ENCODE measurements around the gene SLC12A6.

SLC12A6 gene

DNA sequence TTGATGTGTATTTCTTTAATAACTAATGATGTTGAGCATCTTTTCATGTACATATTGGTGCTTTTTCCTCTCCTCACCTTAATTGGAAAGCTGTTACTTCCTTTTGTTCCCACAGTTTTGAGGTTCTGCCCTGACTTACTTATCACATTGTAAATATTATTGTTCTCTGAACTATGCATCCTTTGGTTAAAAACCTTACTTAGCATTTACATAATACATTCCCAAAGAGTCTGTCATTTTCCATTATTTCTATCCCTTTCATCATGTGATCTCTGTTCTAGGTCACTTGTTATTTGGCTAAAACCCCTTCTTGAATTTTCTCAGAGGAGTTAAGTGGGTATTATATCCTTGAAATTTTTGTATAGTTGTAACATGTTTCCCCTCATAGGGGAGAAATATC lies 33.0 kb downstream of the SLC12A6 start:
- no peak for DNase-seq
- no peaks in the 10 kb centered on the region for H3K36me3 ChIP-seq (ENCODE audit: control insufficient read depth, insufficient read depth, low read length)
- H4K5ac ChIP-seq (ENCODE audit: low read length): no peak overlapping the region
- no peak overlapping the region for H3K27ac ChIP-seq (ENCODE audit: low read depth, low read length)
- no peak overlapping the region for H3K18ac ChIP-seq (ENCODE audit: low read length)
- H2AK5ac ChIP-seq (ENCODE audit: low read length): no peak overlapping the region
- no peak overlapping the region for H2BK120ac ChIP-seq (ENCODE audit: low read depth, low read length)
- no peak overlapping the region for H3K9ac ChIP-seq (ENCODE audit: low read length)
- no peak overlapping the region for H3K4me2 ChIP-seq (ENCODE audit: low read length)
- H2BK15ac ChIP-seq (replicated peaks; ENCODE audit: low read depth): no peak overlapping the region
- H4K8ac ChIP-seq (ENCODE audit: low read depth, low read length): no peak overlapping the region
- no peaks in the 10 kb centered on the region for H3K27me3 ChIP-seq (ENCODE audit: insufficient read depth, low read length, poor library complexity)
- H3K79me2 ChIP-seq (ENCODE audit: control insufficient read depth, insufficient read depth, low read length): no peaks in the 10 kb centered on the region
- H2BK5ac ChIP-seq (ENCODE audit: low read length): no peak overlapping the region
- H3K4ac ChIP-seq (ENCODE audit: low read depth, low read length): no peak overlapping the region
- no peak overlapping the region for H3K4me3 ChIP-seq (ENCODE audit: low read length)
- H3K23ac ChIP-seq (ENCODE audit: low read length): no peak overlapping the region
- H3K4me1 ChIP-seq (ENCODE audit: control insufficient read depth, low read depth, low read length): no peaks in the 10 kb centered on the region
- no peaks in the 10 kb centered on the region for H3K79me1 ChIP-seq (ENCODE audit: low read length)
- no peak overlapping the region for H3K56ac ChIP-seq (ENCODE audit: low read length)

DNA sequence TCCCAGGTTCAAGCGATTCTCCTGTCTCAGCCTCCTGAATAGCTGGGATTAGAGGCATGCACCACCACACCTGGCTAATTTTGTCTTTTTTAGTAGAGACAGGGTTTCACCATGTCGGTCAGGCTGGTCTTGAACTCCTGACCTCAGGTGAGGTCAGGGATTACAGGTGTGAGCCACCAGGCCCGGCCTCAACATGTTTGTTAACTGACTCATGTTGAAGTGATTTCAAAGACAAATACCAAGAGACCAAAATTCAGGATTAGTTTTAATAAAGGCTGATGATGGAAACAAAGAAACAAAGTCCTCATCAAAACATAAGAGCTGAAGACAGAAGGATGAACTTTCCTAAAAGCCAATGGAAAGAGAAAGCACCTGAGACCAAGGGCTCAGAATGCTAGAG lies 36.5 kb downstream of the SLC12A6 start:
- no CpG with 5 or more reads among the region's 3 CpGs for WGBS (ENCODE audit: extremely low coverage, insufficient coverage, low lambda C conversion rate)
- Histone ChIP-seq H3K4me1 (ENCODE audit: control insufficient read depth, low read depth, low read length) (no peaks in the 10 kb centered on the region), H2BK15ac (replicated peaks; ENCODE audit: low read depth) (no peak overlapping the region), H3K4me2 (ENCODE audit: low read length) (no peak overlapping the region), H3K9ac (ENCODE audit: low read length) (no peak overlapping the region), H2AK5ac (ENCODE audit: low read length) (no peak overlapping the region), H3K27ac (ENCODE audit: low read depth, low read length) (no peak overlapping the region), H3K4me3 (ENCODE audit: low read length) (no peak overlapping the region), H3K23ac (ENCODE audit: low read length) (no peak overlapping the region), H4K8ac (ENCODE audit: low read depth, low read length) (no peak overlapping the region), H2BK5ac (ENCODE audit: low read length) (no peak overlapping the region), H3K18ac (ENCODE audit: low read length) (no peak overlapping the region), H3K27me3 (ENCODE audit: insufficient read depth, low read length, poor library complexity) (no peaks in the 10 kb centered on the region), H3K79me1 (ENCODE audit: low read length) (no peaks in the 10 kb centered on the region), H3K4ac (ENCODE audit: low read depth, low read length) (no peak overlapping the region), H3K56ac (ENCODE audit: low read length) (no peak overlapping the region), H3K79me2 (ENCODE audit: control insufficient read depth, insufficient read depth, low read length) (no peaks in the 10 kb centered on the region), H4K5ac (ENCODE audit: low read length) (no peak overlapping the region), H3K36me3 (ENCODE audit: control insufficient read depth, insufficient read depth, low read length) (no peaks in the 10 kb centered on the region), H2BK120ac (ENCODE audit: low read depth, low read length) (no peak overlapping the region)
- DNase-seq: no peak

- no CpG with 5 or more reads among the region's 1 CpG for WGBS (ENCODE audit: extremely low coverage, insufficient coverage, low lambda C conversion rate)
- Histone ChIP-seq H3K4ac (ENCODE audit: low read depth, low read length) (no peak overlapping the region), H3K79me1 (ENCODE audit: low read length) (no peaks in the 10 kb centered on the region), H3K27me3 (ENCODE audit: insufficient read depth, low read length, poor library complexity) (no peaks in the 10 kb centered on the region), H2BK15ac (replicated peaks; ENCODE audit: low read depth) (no peak overlapping the region), H2BK5ac (ENCODE audit: low read length) (no peak overlapping the region), H4K8ac (ENCODE audit: low read depth, low read length) (no peak overlapping the region), H3K18ac (ENCODE audit: low read length) (no peak overlapping the region), H3K4me3 (ENCODE audit: low read length) (no peak overlapping the region), H3K4me2 (ENCODE audit: low read length) (no peak overlapping the region), H3K23ac (ENCODE audit: low read length) (no peak overlapping the region), H3K36me3 (ENCODE audit: control insufficient read depth, insufficient read depth, low read length) (no peaks in the 10 kb centered on the region), H4K5ac (ENCODE audit: low read length) (no peak overlapping the region), H2AK5ac (ENCODE audit: low read length) (no peak overlapping the region), H3K9ac (ENCODE audit: low read length) (no peak overlapping the region), H3K27ac (ENCODE audit: low read depth, low read length) (no peak overlapping the region), H2BK120ac (ENCODE audit: low read depth, low read length) (no peak overlapping the region), H3K4me1 (ENCODE audit: control insufficient read depth, low read depth, low read length) (no peaks in the 10 kb centered on the region), H3K79me2 (ENCODE audit: control insufficient read depth, insufficient read depth, low read length) (no peaks in the 10 kb centered on the region), H3K56ac (ENCODE audit: low read length) (no peak overlapping the region)
- DNase-seq: no peak
Observed at GRCh38 chr15:34297059-34297458, 40.5 kb downstream of the SLC12A6 start.

DNA sequence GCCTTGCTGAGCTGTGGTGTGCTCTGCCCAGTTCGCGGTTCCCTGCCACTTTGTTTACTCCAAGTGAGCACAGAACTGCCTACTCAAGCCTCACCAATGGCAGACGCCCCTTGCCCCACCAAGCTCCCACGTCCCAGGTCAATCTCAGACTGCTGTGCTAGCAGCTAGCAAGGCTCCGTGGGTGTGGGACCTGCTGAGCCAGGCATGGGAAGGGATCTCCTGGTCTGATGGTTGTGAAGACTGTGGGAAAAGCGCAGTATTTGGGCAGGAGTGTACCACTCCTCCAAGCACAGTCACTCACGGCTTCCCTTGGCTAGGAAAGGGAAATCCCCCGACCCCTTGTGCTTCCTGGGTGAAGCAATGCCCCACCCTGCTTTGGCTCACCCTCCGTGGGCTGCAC lies 45.0 kb downstream of the SLC12A6 start:
- H2BK5ac ChIP-seq (ENCODE audit: low read length): no peak overlapping the region
- WGBS (ENCODE audit: extremely low coverage, insufficient coverage, low lambda C conversion rate): no CpG with 5 or more reads among the region's 9 CpGs

DNA sequence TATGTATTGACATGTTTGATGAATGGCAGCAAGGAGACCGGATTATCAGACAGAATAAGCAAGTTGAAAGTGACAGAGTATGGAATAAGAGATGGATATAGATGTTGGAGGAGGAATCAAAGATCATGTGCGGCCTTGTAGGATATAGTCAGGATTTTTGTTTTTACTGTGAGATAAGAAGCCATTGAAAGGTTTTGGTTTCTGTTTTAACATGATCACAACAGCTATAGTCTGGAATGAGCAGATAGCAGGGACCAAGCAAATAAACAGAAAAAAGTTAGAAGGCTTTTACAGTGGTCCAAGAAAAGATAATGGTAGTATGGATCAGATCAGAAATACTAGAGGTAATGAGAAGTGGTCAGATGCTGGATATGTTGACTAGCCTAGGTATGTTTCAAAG lies 52.6 kb downstream of the SLC12A6 start:
- no peaks in the 10 kb centered on the region for H3K27me3 ChIP-seq (ENCODE audit: insufficient read depth, low read length, poor library complexity)
- H3K4me2 ChIP-seq (ENCODE audit: low read length): no peak overlapping the region
- no peak overlapping the region for H3K4ac ChIP-seq (ENCODE audit: low read depth, low read length)
- no peak overlapping the region for H3K56ac ChIP-seq (ENCODE audit: low read length)
- no peak overlapping the region for H4K5ac ChIP-seq (ENCODE audit: low read length)
- no peak overlapping the region for H2BK5ac ChIP-seq (ENCODE audit: low read length)
- DNase-seq: no peak
- H3K79me1 ChIP-seq (ENCODE audit: low read length): no peaks in the 10 kb centered on the region
- H3K79me2 ChIP-seq (ENCODE audit: control insufficient read depth, insufficient read depth, low read length): no peaks in the 10 kb centered on the region
- H3K18ac ChIP-seq (ENCODE audit: low read length): no peak overlapping the region
- H2AK5ac ChIP-seq (ENCODE audit: low read length): no peak overlapping the region
- no peak overlapping the region for H3K9ac ChIP-seq (ENCODE audit: low read length)
- WGBS (ENCODE audit: extremely low coverage, insufficient coverage, low lambda C conversion rate): no CpG with 5 or more reads among the region's 2 CpGs
- no peak overlapping the region for H2BK120ac ChIP-seq (ENCODE audit: low read depth, low read length)
- H3K27ac ChIP-seq (ENCODE audit: low read depth, low read length): no peak overlapping the region
- no peaks in the 10 kb centered on the region for H3K4me1 ChIP-seq (ENCODE audit: control insufficient read depth, low read depth, low read length)
- H3K4me3 ChIP-seq (ENCODE audit: low read length): no peak overlapping the region
- H3K23ac ChIP-seq (ENCODE audit: low read length): no peak overlapping the region
- no peak overlapping the region for H4K8ac ChIP-seq (ENCODE audit: low read depth, low read length)
- no peak overlapping the region for H2BK15ac ChIP-seq (replicated peaks; ENCODE audit: low read depth)
- no peaks in the 10 kb centered on the region for H3K36me3 ChIP-seq (ENCODE audit: control insufficient read depth, insufficient read depth, low read length)

More for the DNA sequence above, 45.0 kb downstream of the SLC12A6 start:
- H3K18ac ChIP-seq (ENCODE audit: low read length): no peak overlapping the region
- no peak overlapping the region for H3K56ac ChIP-seq (ENCODE audit: low read length)
- no peaks in the 10 kb centered on the region for H3K4me1 ChIP-seq (ENCODE audit: control insufficient read depth, low read depth, low read length)
- H3K9ac ChIP-seq (ENCODE audit: low read length): no peak overlapping the region
- no peaks in the 10 kb centered on the region for H3K36me3 ChIP-seq (ENCODE audit: control insufficient read depth, insufficient read depth, low read length)
- H4K5ac ChIP-seq (ENCODE audit: low read length): no peak overlapping the region
- no peak overlapping the region for H4K8ac ChIP-seq (ENCODE audit: low read depth, low read length)
- H3K79me1 ChIP-seq (ENCODE audit: low read length): no peaks in the 10 kb centered on the region
- no peak overlapping the region for H2BK120ac ChIP-seq (ENCODE audit: low read depth, low read length)
- DNase-seq: no peak
- no peak overlapping the region for H2AK5ac ChIP-seq (ENCODE audit: low read length)
- H3K79me2 ChIP-seq (ENCODE audit: control insufficient read depth, insufficient read depth, low read length): no peaks in the 10 kb centered on the region
- no peaks in the 10 kb centered on the region for H3K27me3 ChIP-seq (ENCODE audit: insufficient read depth, low read length, poor library complexity)
- no peak overlapping the region for H3K27ac ChIP-seq (ENCODE audit: low read depth, low read length)
- no peak overlapping the region for H3K23ac ChIP-seq (ENCODE audit: low read length)
- no peak overlapping the region for H2BK15ac ChIP-seq (replicated peaks; ENCODE audit: low read depth)
- no peak overlapping the region for H3K4ac ChIP-seq (ENCODE audit: low read depth, low read length)
- no peak overlapping the region for H3K4me3 ChIP-seq (ENCODE audit: low read length)
- H3K4me2 ChIP-seq (ENCODE audit: low read length): no peak overlapping the region

DNA sequence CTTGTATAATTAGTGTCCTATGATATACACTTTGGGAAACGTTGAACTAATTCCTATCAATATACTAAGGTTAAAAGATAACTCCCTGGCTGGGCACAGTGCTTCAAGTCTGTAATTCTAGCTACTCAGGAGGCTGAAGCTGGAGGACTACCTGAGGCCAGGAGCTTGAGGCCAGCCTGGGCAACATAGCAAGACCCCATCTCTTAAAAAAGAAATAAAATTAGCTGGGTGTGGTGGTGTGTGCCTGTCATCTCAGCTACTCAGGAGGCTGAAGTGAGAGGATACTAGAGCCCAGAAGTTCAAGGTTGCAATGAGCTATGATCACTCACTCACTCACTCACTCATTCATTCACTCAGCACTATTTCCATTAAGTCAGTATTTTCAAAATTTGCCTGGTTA lies 55.2 kb downstream of the SLC12A6 start:
- Histone ChIP-seq H3K4me3 (ENCODE audit: low read length) (no peak overlapping the region), H3K18ac (ENCODE audit: low read length) (no peak overlapping the region), H3K27ac (ENCODE audit: low read depth, low read length) (no peak overlapping the region), H2AK5ac (ENCODE audit: low read length) (no peak overlapping the region), H3K36me3 (ENCODE audit: control insufficient read depth, insufficient read depth, low read length) (no peaks in the 10 kb centered on the region), H2BK5ac (ENCODE audit: low read length) (no peak overlapping the region), H3K4me2 (ENCODE audit: low read length) (no peak overlapping the region), H3K23ac (ENCODE audit: low read length) (no peak overlapping the region), H3K4me1 (ENCODE audit: control insufficient read depth, low read depth, low read length) (no peaks in the 10 kb centered on the region), H3K79me1 (ENCODE audit: low read length) (no peaks in the 10 kb centered on the region), H2BK15ac (replicated peaks; ENCODE audit: low read depth) (no peak overlapping the region), H3K9ac (ENCODE audit: low read length) (no peak overlapping the region), H3K4ac (ENCODE audit: low read depth, low read length) (no peak overlapping the region), H3K27me3 (ENCODE audit: insufficient read depth, low read length, poor library complexity) (no peaks in the 10 kb centered on the region), H4K5ac (ENCODE audit: low read length) (no peak overlapping the region), H3K56ac (ENCODE audit: low read length) (no peak overlapping the region), H3K79me2 (ENCODE audit: control insufficient read depth, insufficient read depth, low read length) (no peaks in the 10 kb centered on the region), H2BK120ac (ENCODE audit: low read depth, low read length) (no peak overlapping the region), H4K8ac (ENCODE audit: low read depth, low read length) (no peak overlapping the region)
- WGBS (ENCODE audit: extremely low coverage, insufficient coverage, low lambda C conversion rate): no CpG with 5 or more reads among the region's 1 CpG
- no peak for DNase-seq
